GM08714 (cell line): Measurements from ENCODE around the gene RAPH1.
"Not testable (repeated sequence)": the region's sequence is repeated elsewhere in the genome, so short reads cannot be mapped to it uniquely, and the experiment has no call there.

ENCODE experiments used
- H3K4me3 ChIP-seq: fragments of 200-500 bp; sonication (Bioruptor generic); 2 replicates; pipeline ENCODE4 v1.5.1; 2014; ENCODE audit warnings: mild to moderate bottlenecking, low read length, inconsistent platforms
- ZNF274 ChIP-seq: IDR thresholded peaks from 2 replicates; pipeline ENCODE4 v1.6.1; 2012; ENCODE audit warnings: mild to moderate bottlenecking, low read depth, low read length

RAPH1 gene

GRCh38 chr2:203442463-203442862, 92.6 kb downstream of the RAPH1 start:
- no peak for TF ChIP-seq ZNF274
- H3K4me3 ChIP-seq = no peak overlapping the region

GRCh38 chr2:203441463-203441862, 93.6 kb downstream of the RAPH1 start:
- no peak for TF ChIP-seq ZNF274

DNA sequence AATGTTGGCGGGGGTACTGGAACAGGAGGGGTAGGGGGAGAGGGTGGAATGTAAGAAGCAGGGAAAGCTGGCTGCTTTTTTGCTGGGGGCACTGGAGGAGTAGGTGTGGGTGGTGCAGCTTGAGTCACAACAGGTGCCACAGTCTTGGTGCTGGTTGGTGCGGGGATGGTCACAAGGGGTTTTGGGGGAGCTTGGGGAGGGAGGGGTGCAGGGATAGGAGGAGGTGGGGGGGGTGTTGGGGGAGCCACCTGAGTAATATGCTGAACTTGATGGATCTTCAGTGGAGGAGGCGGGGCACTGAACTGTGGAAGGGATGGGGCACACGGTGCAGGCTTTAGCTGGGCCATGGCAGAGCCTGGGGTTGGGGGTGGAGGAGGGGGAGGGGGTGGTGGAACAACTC, 94.4 kb downstream of the RAPH1 start:
- TF ChIP-seq ZNF274 = no peak
- no peak overlapping the region for H3K4me3 ChIP-seq

More at GRCh38 chr2:203441463-203441862, 93.6 kb downstream of the RAPH1 start:
- H3K4me3 ChIP-seq = no peak overlapping the region

DNA sequence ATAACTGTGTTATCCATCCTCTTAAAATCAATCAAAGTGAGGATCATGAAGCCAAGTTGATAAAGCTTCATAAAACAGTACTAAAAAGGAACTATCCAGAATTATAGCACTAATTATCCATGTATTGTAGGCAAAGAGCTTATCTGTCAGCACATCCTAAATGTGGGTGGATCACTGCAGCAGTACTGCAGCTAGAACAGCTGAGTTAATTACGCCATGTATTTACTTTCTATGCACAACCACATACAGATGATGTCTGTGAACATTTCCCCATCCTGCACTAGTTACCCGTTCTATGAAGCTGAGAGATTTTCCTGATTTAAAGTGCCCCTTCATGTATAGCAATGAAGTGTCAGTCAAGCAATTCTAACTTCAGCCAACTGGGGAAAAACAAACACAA, 96.6 kb downstream of the RAPH1 start:
- TF ChIP-seq ZNF274 = no peak
- no peak overlapping the region for H3K4me3 ChIP-seq

- no peak overlapping the region for H3K4me3 ChIP-seq
- no peak for TF ChIP-seq ZNF274
These were observed 97.6 kb downstream of the RAPH1 start for GRCh38 chr2:203437511-203437910.

DNA sequence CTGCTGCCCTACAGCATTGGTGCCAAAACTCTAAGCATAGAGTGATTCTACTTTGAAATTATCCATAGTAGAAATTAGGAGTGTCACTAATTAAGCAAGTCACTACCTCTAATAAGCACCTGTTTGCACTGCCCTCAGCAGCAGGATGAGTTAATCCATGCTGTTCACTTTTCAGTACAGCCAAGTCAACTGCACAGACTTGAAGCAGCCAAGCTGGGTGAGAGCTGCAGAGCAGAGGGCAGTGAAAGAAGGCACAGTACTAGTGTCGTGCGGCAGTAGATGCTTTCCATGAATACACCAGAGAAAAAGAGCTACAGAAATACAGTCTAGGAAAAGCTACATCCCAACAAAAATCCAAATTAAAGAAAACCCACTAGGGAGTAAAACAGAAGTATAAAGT, 98.6 kb downstream of the RAPH1 start:
- no peak overlapping the region for H3K4me3 ChIP-seq
- no peak for TF ChIP-seq ZNF274

- no peak for TF ChIP-seq ZNF274
- H3K4me3 ChIP-seq = no peak overlapping the region
These were observed 102.3 kb downstream of the RAPH1 start for GRCh38 chr2:203432811-203433210.

DNA sequence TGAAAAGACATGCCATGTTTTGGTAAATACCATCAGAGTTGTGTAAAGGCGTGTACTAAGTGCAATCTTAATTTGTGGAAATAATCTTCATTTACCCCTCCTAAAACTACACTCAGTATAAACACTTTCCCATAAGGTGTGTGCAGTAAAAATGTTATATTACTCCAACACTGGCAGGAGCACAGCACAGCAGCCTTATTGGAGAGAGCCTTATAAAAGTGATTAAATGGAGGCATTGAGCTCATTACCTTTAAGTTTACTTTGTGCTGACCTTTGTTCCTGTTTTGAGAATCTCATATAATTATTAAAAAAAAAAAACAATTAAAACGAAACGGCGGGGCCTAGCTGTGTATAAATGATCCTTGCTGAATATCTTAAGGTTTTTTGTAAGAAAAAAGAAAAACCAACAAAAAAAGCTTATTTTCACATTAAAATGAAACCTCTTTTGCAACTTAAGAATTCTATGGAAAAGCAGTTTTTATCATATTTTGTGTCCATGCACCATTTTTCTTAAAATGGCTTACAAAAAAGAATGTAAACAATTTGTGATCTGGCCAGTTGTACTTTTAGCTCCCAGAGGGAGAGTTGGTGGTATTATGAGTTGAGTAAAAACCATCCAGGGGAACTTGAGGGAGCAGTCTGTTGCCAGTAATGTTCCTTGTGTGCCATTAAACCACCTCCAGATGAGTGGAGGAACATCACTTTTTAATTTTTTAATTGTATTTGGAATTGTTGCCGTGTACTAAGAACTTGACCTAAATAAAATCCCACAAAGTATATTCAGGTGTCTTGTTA, 103.5 kb downstream of the RAPH1 start:
- TF ChIP-seq ZNF274 = no peak

GRCh38 chr2:203429643-203430042, 105.5 kb downstream of the RAPH1 start:
- H3K4me3 ChIP-seq = not testable (repeated sequence)

More for the DNA sequence above, 103.5 kb downstream of the RAPH1 start:
- H3K4me3 ChIP-seq = no peak overlapping the region

DNA sequence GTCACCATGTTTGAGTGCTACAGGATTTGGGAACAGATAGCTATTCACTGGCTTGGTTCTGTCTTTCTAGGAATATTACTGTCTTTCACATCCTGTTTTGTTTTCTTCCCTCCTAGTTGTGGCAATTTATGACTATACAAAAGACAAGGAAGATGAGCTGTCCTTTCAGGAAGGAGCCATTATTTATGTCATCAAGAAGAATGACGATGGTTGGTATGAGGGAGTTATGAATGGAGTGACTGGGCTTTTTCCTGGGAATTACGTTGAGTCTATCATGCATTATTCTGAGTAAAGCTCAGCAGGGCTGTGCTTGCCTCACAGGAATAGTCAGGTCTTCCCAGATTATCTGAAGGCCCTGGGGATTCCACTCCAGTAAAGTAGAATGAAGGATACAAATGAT, 108.0 kb downstream of the RAPH1 start:
- no peak for TF ChIP-seq ZNF274
- no peak overlapping the region for H3K4me3 ChIP-seq

DNA sequence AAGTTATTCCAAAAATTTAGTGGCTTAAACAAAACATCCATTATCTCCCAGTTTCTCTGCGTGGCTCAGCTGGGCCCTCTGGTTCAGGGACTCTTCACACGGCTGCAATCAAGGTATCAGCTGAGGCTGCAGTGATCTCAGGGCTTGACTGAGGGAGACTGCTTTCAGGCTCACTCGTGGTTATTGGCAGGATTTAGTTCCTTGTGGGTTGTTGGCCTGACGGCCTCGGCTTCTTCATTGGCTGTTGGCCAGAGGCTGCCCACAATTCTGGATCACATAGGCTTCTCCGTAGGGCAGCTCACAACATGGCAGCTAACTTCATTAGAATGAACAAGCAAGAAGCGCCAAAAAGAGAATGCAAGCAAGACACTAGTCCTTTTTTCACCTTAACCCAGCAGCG, 116.8 kb downstream of the RAPH1 start:
- no peak overlapping the region for H3K4me3 ChIP-seq
- no peak for TF ChIP-seq ZNF274

DNA sequence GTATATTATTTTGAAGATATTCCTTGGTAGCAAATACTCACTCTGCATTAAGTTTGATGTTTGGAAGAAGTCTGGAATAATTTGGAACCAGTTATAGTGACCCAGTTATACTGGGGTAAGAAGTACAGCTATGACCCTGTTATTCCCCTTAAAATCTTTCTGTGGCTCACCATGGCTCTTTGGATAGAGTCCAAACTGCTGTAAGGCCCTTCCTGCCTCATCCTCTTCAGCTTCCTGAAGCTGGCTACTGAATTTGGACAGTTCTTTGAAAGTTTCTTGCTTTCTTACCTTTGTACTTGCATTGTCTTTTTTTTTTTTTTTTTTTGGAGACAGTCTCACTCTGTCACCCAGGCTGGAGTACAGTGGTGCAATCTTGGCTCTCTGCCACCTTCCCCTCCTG, 121.3 kb downstream of the RAPH1 start:
- no peak overlapping the region for H3K4me3 ChIP-seq
- TF ChIP-seq ZNF274 = no peak

DNA sequence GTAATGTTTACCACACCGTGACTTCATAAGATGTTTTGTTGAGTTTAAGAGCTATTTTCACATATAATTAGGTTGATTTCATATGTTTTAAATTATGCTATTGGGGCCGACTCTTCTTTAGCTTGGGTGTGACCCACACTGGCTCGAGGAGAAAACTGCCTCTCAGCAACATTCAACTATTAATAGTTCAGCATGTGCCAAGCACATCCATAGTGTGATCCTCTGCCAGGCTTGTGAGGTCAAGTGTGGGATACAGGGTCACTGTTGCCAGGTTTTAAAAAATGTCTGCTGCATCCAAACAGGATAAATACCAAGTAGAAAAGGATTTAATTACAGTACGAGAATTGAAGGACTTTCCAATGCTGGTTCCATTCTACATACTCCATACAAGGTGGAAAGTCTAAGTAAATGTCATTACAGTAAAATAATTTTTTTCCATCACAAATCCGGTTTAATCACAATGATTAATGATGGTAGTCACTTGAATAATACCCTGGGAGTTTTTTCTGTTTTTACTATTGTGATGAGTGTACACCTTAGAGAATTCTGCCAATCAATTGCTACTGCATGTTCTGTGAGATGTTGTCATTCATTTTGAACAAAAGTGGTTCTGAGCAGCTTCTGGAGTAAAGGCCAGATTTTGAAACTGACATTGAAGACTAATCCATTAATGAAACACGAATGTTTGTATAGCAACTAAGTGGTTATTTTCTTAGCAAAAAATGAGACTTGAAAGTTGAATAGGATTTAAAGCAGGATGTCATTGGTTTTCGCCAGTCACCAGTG, 122.4 kb downstream of the RAPH1 start:
- no peak for TF ChIP-seq ZNF274
- no peak overlapping the region for H3K4me3 ChIP-seq

DNA sequence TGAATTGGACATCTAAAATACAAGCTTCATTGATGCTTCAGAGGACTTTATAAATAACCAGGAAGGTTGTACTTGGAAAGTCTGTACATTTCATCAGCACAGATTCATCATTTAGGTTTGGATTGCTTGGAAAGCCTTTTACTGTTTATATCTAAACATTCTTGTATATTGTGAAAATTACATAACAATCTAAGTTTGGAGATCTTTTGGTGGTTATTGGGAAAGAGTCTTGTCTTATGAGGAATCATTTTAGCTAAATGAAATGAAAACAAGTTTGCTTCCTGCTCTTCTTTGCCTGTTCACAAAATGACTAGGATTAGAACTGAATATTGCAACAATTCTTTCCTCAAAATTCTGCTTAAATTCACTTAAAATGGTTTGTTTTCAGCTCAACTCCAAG, 127.6 kb downstream of the RAPH1 start:
- no peak for TF ChIP-seq ZNF274
- no peak overlapping the region for H3K4me3 ChIP-seq

GRCh38 chr2:203404996-203405395, 130.1 kb downstream of the RAPH1 start:
- TF ChIP-seq ZNF274 = no peak
- no peak overlapping the region for H3K4me3 ChIP-seq
